IMR-90 (cell line): Measurements from ENCODE around the gene DAPK1. TPM values are rescaled to one million over a fixed set of nuclear protein-coding genes. Genes with fewer than 3 reads are reported as not detected.

Source experiments
- ATAC-seq: fragments of 200-7000 bp; cut with Tn5 transposase; 2 replicates; pipeline ENCODE4 v1.9.1; 2020; ENCODE audit warnings: low read depth, mild to moderate bottlenecking, moderate library complexity
- BruUV-seq: library from RNA; stranded (reverse); fragments of 400-500 nt; replicated peaks from 2 replicates; lab custom pipeline; 2021; lab: Mats Ljungman, UMichigan
- CTCF ChIA-PET: fragments of 300-600 bp; formaldehyde crosslinking; extraction: SDS; loops from one replicate; lab custom pipeline; 2021; ENCODE audit warnings: antibody characterized with exemption; lab: Yijun Ruan, JAX
- POLR2A ChIA-PET: fragments of 300-600 bp; sonication (Branson Sonifier 250); formaldehyde crosslinking; loops from one replicate; lab custom pipeline; 2022; ENCODE audit warnings: antibody characterized with exemption; ENCODE audit not compliant: unreplicated experiment; lab: Charles Lee
- DNase-seq: peaks from one replicate; pipeline ENCODE4 v3.0.0; 2013
- H2AFZ ChIP-seq: replicated peaks from 2 replicates; pipeline ENCODE3; 2013; ENCODE audit warnings: low read length, mild to moderate bottlenecking; ENCODE audit not compliant: poor library complexity
- H2AK5ac ChIP-seq: 2 replicates; pipeline ENCODE4 v1.6.1; 2013; ENCODE audit warnings: low read depth, low read length, inconsistent platforms
- H2AK9ac ChIP-seq: replicated peaks from 2 replicates; pipeline ENCODE3; 2013; ENCODE audit warnings: mild to moderate bottlenecking, low read depth, low read length, moderate library complexity; ENCODE audit not compliant: poor library complexity
- H2BK120ac ChIP-seq: 2 replicates; pipeline ENCODE4 v1.6.1; 2013; ENCODE audit warnings: low read depth, low read length, inconsistent platforms
- H2BK15ac ChIP-seq: 3 replicates; pipeline ENCODE4 v1.6.1; 2013; ENCODE audit warnings: low read depth, low read length, inconsistent platforms
- H2BK20ac ChIP-seq: 2 replicates; pipeline ENCODE4 v1.6.1; 2013; ENCODE audit warnings: low read depth, mild to moderate bottlenecking, inconsistent platforms, low read length, moderate library complexity
- H2BK5ac ChIP-seq: 2 replicates; pipeline ENCODE4 v1.6.1; 2013; ENCODE audit warnings: mild to moderate bottlenecking, low read depth, low read length, inconsistent platforms; ENCODE audit not compliant: poor library complexity, severe bottlenecking
- H3K14ac ChIP-seq: replicated peaks from 2 replicates; pipeline ENCODE4 v1.6.1; 2013; ENCODE audit warnings: low read depth, low read length, inconsistent platforms
- H3K18ac ChIP-seq: 2 replicates; pipeline ENCODE4 v1.6.1; 2013; ENCODE audit warnings: low read depth, low read length, control low read depth
- H3K23ac ChIP-seq: 2 replicates; pipeline ENCODE4 v1.6.1; 2013; ENCODE audit warnings: low read depth, low read length, inconsistent platforms
- H3K27ac ChIP-seq: 2 replicates; pipeline ENCODE4 v1.5.1; 2013; ENCODE audit warnings: mild to moderate bottlenecking, control low read depth, low read length; ENCODE audit not compliant: insufficient read depth
- H3K27me3 ChIP-seq: 2 replicates; pipeline ENCODE4 v1.6.1; 2013; ENCODE audit warnings: low read length; ENCODE audit not compliant: control insufficient read depth, insufficient read depth
- H3K36me3 ChIP-seq: 2 replicates; pipeline ENCODE4 v1.6.1; 2013; ENCODE audit warnings: low read length, mixed read lengths; ENCODE audit not compliant: control insufficient read depth, insufficient read depth
- H3K4ac ChIP-seq: 2 replicates; pipeline ENCODE4 v1.6.1; 2013; ENCODE audit warnings: low read depth, low read length, inconsistent platforms
- H3K4me1 ChIP-seq: 2 replicates; pipeline ENCODE4 v1.6.1; 2013; ENCODE audit warnings: low read length, mixed read lengths; ENCODE audit not compliant: control insufficient read depth, insufficient read depth
- H3K4me2 ChIP-seq: 2 replicates; pipeline ENCODE4 v1.6.1; 2013; ENCODE audit warnings: low read depth, mild to moderate bottlenecking, control low read depth, low read length, moderate library complexity
- H3K4me3 ChIP-seq: 2 replicates; pipeline ENCODE4 v1.5.1; 2013; ENCODE audit warnings: low read depth, mild to moderate bottlenecking, control low read depth, low read length, moderate library complexity; ENCODE audit not compliant: insufficient read depth
- H3K56ac ChIP-seq: 2 replicates; pipeline ENCODE4 v1.6.1; 2013; ENCODE audit warnings: low read length, inconsistent platforms; ENCODE audit not compliant: insufficient read depth; ENCODE audit errors: extremely low read depth
- H3K79me1 ChIP-seq, 2 experiments: 2 replicates each; pipeline ENCODE4 v1.6.1; 2013; ENCODE audit warnings: low read length in 2 of 2, inconsistent platforms in 1 of 2, low read depth in 1 of 2
- H3K9ac ChIP-seq: 2 replicates; pipeline ENCODE4 v1.6.1; 2013; ENCODE audit warnings: low read depth, low read length, control low read depth
- H3K9me1 ChIP-seq: 2 replicates; pipeline ENCODE4 v1.6.1; 2013; ENCODE audit warnings: low read length, inconsistent platforms; ENCODE audit not compliant: insufficient read depth
- H3K9me3 ChIP-seq: 2 replicates; pipeline ENCODE4 v1.6.1; 2013; ENCODE audit warnings: low read length; ENCODE audit not compliant: control insufficient read depth, insufficient read depth
- H4K20me1 ChIP-seq: 2 replicates; pipeline ENCODE4 v1.6.1; 2013; ENCODE audit warnings: low read length, inconsistent platforms; ENCODE audit not compliant: insufficient read depth
- H4K5ac ChIP-seq: 2 replicates; pipeline ENCODE4 v1.6.1; 2013; ENCODE audit warnings: mild to moderate bottlenecking, low read depth, low read length, control low read depth
- H4K8ac ChIP-seq, 2 experiments: 2 replicates each; pipeline ENCODE4 v1.6.1; 2013; ENCODE audit warnings: low read depth in 2 of 2, low read length in 2 of 2, control low read depth in 1 of 2, inconsistent platforms in 1 of 2
- H4K91ac ChIP-seq: 2 replicates; pipeline ENCODE4 v1.6.1; 2013; ENCODE audit warnings: low read depth, low read length, inconsistent platforms; ENCODE audit not compliant: insufficient read depth
- BHLHE40 ChIP-seq: fragments of 150-350 bp; IDR thresholded peaks from 2 replicates; pipeline ENCODE4 v1.6.1; 2016; ENCODE audit warnings: mild to moderate bottlenecking, low read depth, low read length
- CHD1 ChIP-seq: IDR thresholded peaks from 2 replicates; pipeline ENCODE4 v1.6.1; 2012; ENCODE audit warnings: low read depth, low read length, improper control_type of control experiment
- CTCF ChIP-seq: conservative IDR thresholded peaks from 2 replicates; pipeline ENCODE4 v1.5.1; 2012; ENCODE audit warnings: mild to moderate bottlenecking, low read depth, low read length, improper control_type of control experiment
- FOS ChIP-seq: fragments of 150-350 bp; IDR thresholded peaks from 2 replicates; pipeline ENCODE4 v1.6.1; 2016; ENCODE audit warnings: low read depth, low read length
- MAFK ChIP-seq: IDR thresholded peaks from 2 replicates; pipeline ENCODE4 v1.6.1; 2012; ENCODE audit warnings: low read depth, low read length, improper control_type of control experiment
- NFE2L2 ChIP-seq: fragments of 150-350 bp; IDR thresholded peaks from 2 replicates; pipeline ENCODE4 v1.6.1; 2016; ENCODE audit warnings: low read depth, mild to moderate bottlenecking, low read length
- RAD21 ChIP-seq: IDR thresholded peaks from 2 replicates; pipeline ENCODE4 v1.6.1; 2012; ENCODE audit warnings: low read length, improper control_type of control experiment
- RFX5 ChIP-seq: IDR thresholded peaks from 2 replicates; pipeline ENCODE4 v1.8.0; 2012; ENCODE audit warnings: low read depth, mild to moderate bottlenecking, low read length, moderate library complexity
- SMC3 ChIP-seq: fragments of 150-350 bp; IDR thresholded peaks from 2 replicates; pipeline ENCODE4 v1.6.1; 2016; ENCODE audit warnings: low read depth, mild to moderate bottlenecking, antibody characterized with exemption, low read length, moderate library complexity
- WGBS, 2 experiments: methylation state at CpG; one replicate each; pipeline versions ENCODE4 v1.1.5 to v1.1.7; 2013; ENCODE audit warnings: missing lambda C conversion rate in 2 of 2; ENCODE audit not compliant: insufficient read length in 1 of 2; ENCODE audit errors: extremely low coverage in 2 of 2; 5-methylcytosine and 5-hydroxymethylcytosine counted together
- dilution Hi-C: fragments of 300-500 bp; cut with HindIII; formaldehyde crosslinking; loops from one replicate; pipeline ENCODE4 v1.14.3; 2018; ENCODE audit warnings: low sequenced_read_pairs; ENCODE audit not compliant: unreplicated experiment
- in situ Hi-C: fragments of 300-500 bp; cut with MboI; formaldehyde crosslinking; loops from 3 replicates; pipeline ENCODE4 v1.14.3; 2019; ENCODE audit warnings: low sequenced_read_pairs, inconsistent platforms, mixed read lengths
- intact Hi-C: fragments of 100-400 bp; cut with micrococcal nuclease; formaldehyde crosslinking; loops from 2 replicates; pipeline ENCODE4 v1.10.0; 2022
- polyA plus RNA-seq, 3 experiments: library from polyadenylated mRNA; depleted of rRNA; stranded (reverse); fragments of >200 nt; gene quantifications; 2 replicates each; pipeline ENCODE4 v1.2.3, GENCODE V29; 2012; ENCODE audit warnings: low replicate concordance in 1 of 3
- total RNA-seq: library from RNA; depleted of rRNA; stranded (reverse); fragments of >200 nt; gene quantifications from 2 replicates; pipeline ENCODE4 v1.2.3, GENCODE V29; 2012
- TF ChIP-seq, protein P1 (sequence below): fragments of 150-350 bp; IDR thresholded peaks from 2 replicates; pipeline ENCODE4 v1.6.1; 2017; ENCODE audit warnings: mild to moderate bottlenecking, antibody characterized with exemption, low read length, low read depth

The DAPK1 gene
- total and polyA plus RNA-seq, 2 of the 4 experiments (the other 2 are of a cell fraction): under 0.01 to 0.03 TPM

- Histone ChIP-seq H2AFZ (no peak overlapping the region), H3K23ac (no peak overlapping the region), H2BK20ac (no peak overlapping the region), H2AK5ac (no peak overlapping the region), H4K20me1 (no peaks in the 10 kb centered on the region), H2BK5ac (no peak overlapping the region), H3K9ac (no peak overlapping the region), H2BK15ac (no peak overlapping the region), H3K9me3 (no peaks in the 10 kb centered on the region), H4K91ac (no peak overlapping the region), H3K14ac (no peak overlapping the region), H4K5ac (no peak overlapping the region), H3K56ac (no peak overlapping the region), H3K4me3 (no peak overlapping the region), H3K79me1 (no peaks in the 10 kb centered on the region), H3K4ac (no peak overlapping the region), H3K4me2 (no peak overlapping the region), H4K8ac (no peak overlapping the region), H3K27ac (no peak overlapping the region), H2BK120ac (no peak overlapping the region), H3K18ac (no peak overlapping the region), H3K4me1 (no peaks in the 10 kb centered on the region), H3K36me3 (no peaks in the 10 kb centered on the region), H3K9me1 (no peaks in the 10 kb centered on the region), H3K27me3 (peaks cover 3% of the 10 kb centered on the region; the same call in 1 of the 2 replicates), H2AK9ac (no peak overlapping the region)
- DNase-seq (no peak), ATAC-seq (no peak)
- dilution Hi-C loops: no loop called here
- CTCF ChIA-PET: no interaction called here
- BruUV-seq: no TSS peak
- in situ Hi-C loops: no loop called here
- TF ChIP-seq MAFK (no peak), RAD21 (no peak), CHD1 (no peak), SMC3 (no peak), BHLHE40 (no peak), NFE2L2 (no peak), RFX5 (no peak), FOS (no peak), CTCF (no peak)
- TF ChIP-seq, protein P1, sequence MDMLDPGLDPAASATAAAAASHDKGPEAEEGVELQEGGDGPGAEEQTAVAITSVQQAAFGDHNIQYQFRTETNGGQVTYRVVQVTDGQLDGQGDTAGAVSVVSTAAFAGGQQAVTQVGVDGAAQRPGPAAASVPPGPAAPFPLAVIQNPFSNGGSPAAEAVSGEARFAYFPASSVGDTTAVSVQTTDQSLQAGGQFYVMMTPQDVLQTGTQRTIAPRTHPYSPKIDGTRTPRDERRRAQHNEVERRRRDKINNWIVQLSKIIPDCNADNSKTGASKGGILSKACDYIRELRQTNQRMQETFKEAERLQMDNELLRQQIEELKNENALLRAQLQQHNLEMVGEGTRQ: no peak
- POLR2A ChIA-PET: no interaction called here
- WGBS, 2 experiments: no CpG with 5 or more reads among the region's 4 CpGs
- intact Hi-C loops: no loop called here
Observed at GRCh38 chr9:87564791-87565241, 67.1 kb downstream of the DAPK1 start.
